K562 (cell line): ENCODE results near the gene UNKL. TPM values are rescaled to one million over a fixed set of nuclear protein-coding genes. Genes with fewer than 3 reads are reported as not detected.

Source experiments
- ATAC-seq: fragments of 200-7000 bp; cut with Tn5 transposase; 3 replicates; pipeline ENCODE4 v1.9.1; 2020; ENCODE audit warnings: moderate library complexity
- BruUV-seq: library from RNA; stranded (reverse); fragments of 400-500 nt; replicated peaks from 2 replicates; lab custom pipeline; 2021; lab: Mats Ljungman, UMichigan
- CTCF ChIA-PET: fragments of 300-600 bp; formaldehyde crosslinking; extraction: SDS; loops from one replicate; lab custom pipeline; 2021; ENCODE audit warnings: low intra/inter-chr PET ratio; lab: Yijun Ruan, JAX
- POLR2A ChIA-PET: fragments of 300-600, 350-650 bp; sonication (Branson Sonifier 250); formaldehyde crosslinking; extraction: SDS; loops from one replicate; lab custom pipeline; 2021; ENCODE audit warnings: antibody characterized with exemption, inconsistent platforms; lab: Yijun Ruan, JAX
- DNase-seq, 4 experiments: peaks; one replicate each; pipeline versions ENCODE4 v3.0.0 to v3.0.0-alpha.2; 2011 to 2018; ENCODE audit warnings: low spot score in 3 of 4, mixed read lengths in 3 of 4; ENCODE audit errors: extremely low read depth in 1 of 4
- FAIRE-seq: peaks from 2 replicates; lab custom pipeline; 2011; peaks lifted over from hg19 to GRCh38; lab: Jason Lieb, UNC
- H2AFZ ChIP-seq: 2 replicates; pipeline ENCODE4 v1.6.0; 2011; ENCODE audit warnings: low read depth, low read length, control low read depth, inconsistent platforms
- H3K27ac ChIP-seq: fragments of 200-600 bp; 3 replicates; pipeline ENCODE4 v1.8.0; 2011; ENCODE audit warnings: low read depth, mild to moderate bottlenecking, control low read depth, inconsistent platforms, low read length, moderate library complexity, mixed read lengths; ENCODE audit errors: extremely low read depth
- H3K27me3 ChIP-seq, 2 experiments: fragments of 300-600 bp in 1 of 2; 2 replicates in 1 of 2; 3 replicates in 1 of 2; pipeline versions ENCODE4 v1.6.0 to v1.8.0; 2011; ENCODE audit warnings: inconsistent platforms in 2 of 2, low read length in 2 of 2, mild to moderate bottlenecking in 1 of 2, mixed read lengths in 1 of 2, moderate library complexity in 1 of 2; ENCODE audit not compliant: control insufficient read depth in 2 of 2, insufficient read depth in 2 of 2
- H3K36me3 ChIP-seq: fragments of 300-600 bp; 3 replicates; pipeline ENCODE4 v1.8.0; 2011; ENCODE audit warnings: mild to moderate bottlenecking, low read length, inconsistent platforms; ENCODE audit not compliant: control insufficient read depth, insufficient read depth
- H3K4me1 ChIP-seq, 2 experiments: fragments of 200-600 bp in 1 of 2; replicated peaks in 1 of 2; 2 replicates in 1 of 2; 3 replicates in 1 of 2; pipeline versions ENCODE4 v1.5.1 to v1.8.0; 2011; ENCODE audit warnings: inconsistent platforms in 2 of 2, low read length in 2 of 2, mild to moderate bottlenecking in 1 of 2, mixed read lengths in 1 of 2, moderate library complexity in 1 of 2; ENCODE audit not compliant: control insufficient read depth in 2 of 2, insufficient read depth in 2 of 2
- H3K4me2 ChIP-seq: 2 replicates; pipeline ENCODE4 v1.6.1; 2011; ENCODE audit warnings: low read length, control low read depth, inconsistent platforms, mixed read lengths; ENCODE audit not compliant: insufficient read depth
- H3K4me3 ChIP-seq: fragments of 200-600 bp; sonication (generic), shearing (Covaris generic); 2 replicates; pipeline ENCODE4 v1.5.1; 2016; ENCODE audit warnings: control low read depth, inconsistent platforms
- H3K79me2 ChIP-seq: fragments of 200-600 bp; 3 replicates; pipeline ENCODE4 v1.8.0; 2011; ENCODE audit warnings: low read length, inconsistent platforms; ENCODE audit not compliant: control insufficient read depth, insufficient read depth
- H3K9ac ChIP-seq, 2 experiments: 2 replicates each; pipeline versions ENCODE4 v1.6.0 to v1.6.1; 2011; ENCODE audit warnings: low read depth in 2 of 2, low read length in 2 of 2, control low read depth in 1 of 2, inconsistent platforms in 1 of 2, mild to moderate bottlenecking in 1 of 2, mixed read lengths in 1 of 2; ENCODE audit not compliant: insufficient read depth in 1 of 2
- H3K9me1 ChIP-seq: one replicate; pipeline ENCODE4 v1.6.0; 2011; ENCODE audit warnings: inconsistent platforms, mild to moderate bottlenecking, low read length, moderate library complexity; ENCODE audit not compliant: control insufficient read depth, insufficient read depth
- H3K9me3 ChIP-seq: replicated peaks from 2 replicates; pipeline ENCODE4 v1.5.1; 2011; ENCODE audit warnings: low read depth, low read length, inconsistent platforms; ENCODE audit not compliant: control insufficient read depth, insufficient read depth
- H4K20me1 ChIP-seq: replicated peaks from 2 replicates; pipeline ENCODE4 v1.6.1; 2011; ENCODE audit warnings: low read length, inconsistent platforms, mixed read lengths; ENCODE audit not compliant: control insufficient read depth, insufficient read depth
- PCBP1 ChIP-seq: fragments of 200-400 bp; formaldehyde crosslinking; IDR thresholded peaks from 2 replicates; pipeline ENCODE4 v1.6.1; 2018; ENCODE audit warnings: mild to moderate bottlenecking, low read depth, low read length; ENCODE audit not compliant: poor library complexity, severe bottlenecking
- POLR2G ChIP-seq: fragments of 200-400 bp; formaldehyde crosslinking; IDR thresholded peaks from 2 replicates; pipeline ENCODE4 v1.6.1; 2017; ENCODE audit warnings: low read depth, mild to moderate bottlenecking, antibody characterized with exemption, low read length, moderate library complexity
- RBM15 ChIP-seq: fragments of 200-400 bp; formaldehyde crosslinking; IDR thresholded peaks from 2 replicates; pipeline ENCODE4 v1.6.1; 2018; ENCODE audit warnings: mild to moderate bottlenecking, low read length, moderate library complexity; ENCODE audit not compliant: insufficient read depth
- TFAP4 ChIP-seq: sonication (generic); formaldehyde crosslinking; IDR thresholded peaks from 2 replicates; pipeline ENCODE4 v1.8.0; 2022; ENCODE audit warnings: missing genetic modification reagents, mild to moderate bottlenecking, moderate library complexity, borderline replicate concordance
- WGBS: fragments of 100-300 bp; shearing (Covaris generic); methylation state at CpG from one replicate; pipeline ENCODE4 v1.1.6; 2016; ENCODE audit warnings: low coverage, mixed read lengths; ENCODE audit not compliant: insufficient coverage; ENCODE audit errors: missing lambda C conversion rate; 5-methylcytosine and 5-hydroxymethylcytosine counted together
- in situ Hi-C: fragments of 300-500 bp; cut with MboI; formaldehyde crosslinking; loops from 4 replicates; pipeline ENCODE4 v1.15.0; 2018; ENCODE audit warnings: inconsistent platforms, mixed read lengths
- intact Hi-C: fragments of 100-400 bp; cut with micrococcal nuclease; formaldehyde crosslinking; loops from 2 replicates; pipeline ENCODE4 v1.14.2; 2022
- polyA plus RNA-seq, 8 experiments: library from polyadenylated mRNA; depleted of rRNA in 4 of 8; stranded (reverse) in 5 of 8; unstranded in 3 of 8; fragments of >200 nt; fragmentation: Nextera tagmentation in 2 of 8; fragmentation: Illumina TruSeq in 1 of 8; extraction: Ambion mirVana in 2 of 8; extraction: Trizol in 1 of 8; gene quantifications; 2 replicates each; pipeline versions ENCODE4 v1.2.1 to v1.2.3, GENCODE V29; 2011 to 2014; ENCODE audit warnings: inconsistent platforms in 1 of 8, missing spikeins in 1 of 8
- total RNA-seq, 7 experiments: library from RNA; depleted of rRNA in 6 of 7; stranded (reverse); fragments of >200 nt in 6 of 7; fragmentation: Illumina TruSeq in 2 of 7; extraction: Trizol in 2 of 7; gene quantifications; 2 replicates each; pipeline versions ENCODE4 v1.2.1 to v1.2.3, GENCODE V29; 2011 to 2021; ENCODE audit warnings: low replicate concordance in 1 of 7

UNKL gene
- total and polyA plus RNA-seq, 9 of the 15 experiments (the other 6 are each of a cell fraction or from before 2014, with no cell fraction given), result 0.37 to 30.2 (median 5.1) TPM

- Histone ChIP-seq H3K36me3 (peaks cover 22% of the 10 kb centered on the region; the same call in 1 of the 3 replicates), H3K79me2 (peaks cover 4% of the 10 kb centered on the region; the same call in 2 of the 3 replicates), H3K9me3 (no peaks in the 10 kb centered on the region), H3K4me3 (no peak overlapping the region), H3K9ac (peak overlapping the region in 1 of 2 experiments; percentile 43; a peak in 1 of 4 replicates), H3K4me1 (peaks cover 8 to 91% of the 10 kb centered on the region in 2 experiments), H3K27me3 (no peaks in the 10 kb centered on the region), H3K27ac (no peak overlapping the region), H3K9me1 (no peaks in the 10 kb centered on the region), H3K4me2 (no peak overlapping the region), H2AFZ (no peak overlapping the region), H4K20me1 (peaks cover 14% of the 10 kb centered on the region)
- FAIRE-seq (no peak), ATAC-seq (no peak), DNase-seq (no peak)
- intact Hi-C loops (loop anchor here (10.0 kb wide), 1 partner anchor 51 kb away; no protein-coding TSS in a partner anchor), in situ Hi-C loops (no loop called here)
- ChIA-PET CTCF (no interaction called here), POLR2A (interaction anchor here (0.9 to 1.7 kb wide), 4 partner anchors 11 to 35 kb away, joined by 3 to 7 read pairs (median 4); no protein-coding TSS in a partner anchor)
- TF ChIP-seq TFAP4 (CRISPR knock-in tag), result peak; percentile 23; the same call in 1 of the 2 replicates
- peak; percentile 65 for TF ChIP-seq POLR2G
- peak; percentile 40 for TF ChIP-seq PCBP1
- TF ChIP-seq RBM15, result no peak
- WGBS, result 46% methylated on average over 17 of the region's 31 CpGs
- BruUV-seq, result no TSS peak
These were observed 68.7 kb downstream of the UNKL start for GRCh38 chr16:1345651-1346421.
